Vagina (tissue), 2 donors: ENCODE measurements around the gene RBP5.

Experiments used
- POLR2A ChIP-seq, 2 donors: fragments of 450-650 bp; IDR thresholded peaks; one replicate each; pipeline ENCODE4 v1.6.1; 2017; ENCODE audit warnings: antibody characterized with exemption in 2 of 2, mild to moderate bottlenecking in 2 of 2, moderate library complexity in 2 of 2
- POLR2AphosphoS5 ChIP-seq, 2 donors: sonication (generic); formaldehyde crosslinking; IDR thresholded peaks; one replicate each; pipeline ENCODE4 v1.9.0; 2017; ENCODE audit warnings: antibody characterized with exemption in 2 of 2, mild to moderate bottlenecking in 2 of 2, low read depth in 1 of 2; ENCODE audit not compliant: insufficient read depth in 1 of 2
- TF ChIP-seq, protein P1 (sequence below), 3 experiments: fragments of 450-650 bp in 2 of 3; fragments of 200-600 bp in 1 of 3; sonication (generic) in 1 of 3; IDR thresholded peaks; one replicate each; pipeline ENCODE4 v1.5.1; 2017 to 2019; ENCODE audit warnings: antibody characterized with exemption in 3 of 3, mild to moderate bottlenecking in 2 of 3, moderate library complexity in 2 of 3

DNA sequence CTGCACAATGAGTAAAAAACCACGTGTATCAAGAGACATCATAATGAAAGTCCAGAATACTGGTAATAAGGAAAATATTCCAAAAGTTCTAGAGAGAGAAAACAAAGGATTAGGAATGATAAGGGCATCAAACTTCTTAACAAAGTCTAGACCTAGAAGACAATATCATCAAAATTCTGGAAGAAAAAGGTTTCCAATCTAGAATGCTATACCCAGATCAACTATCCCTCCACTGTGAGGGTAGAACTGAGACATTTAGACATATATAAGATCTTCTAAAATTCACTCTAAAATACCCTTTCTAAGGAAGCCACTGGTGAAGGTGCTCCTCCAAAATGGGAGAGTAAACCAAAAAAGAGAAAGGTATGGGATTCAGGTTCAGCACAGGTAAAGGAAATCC is 22.6 kb downstream of the RBP5 start:
- TF ChIP-seq POLR2A (IDR thresholded peaks at IDR 0.05) = no peak
- TF ChIP-seq, protein P1, sequence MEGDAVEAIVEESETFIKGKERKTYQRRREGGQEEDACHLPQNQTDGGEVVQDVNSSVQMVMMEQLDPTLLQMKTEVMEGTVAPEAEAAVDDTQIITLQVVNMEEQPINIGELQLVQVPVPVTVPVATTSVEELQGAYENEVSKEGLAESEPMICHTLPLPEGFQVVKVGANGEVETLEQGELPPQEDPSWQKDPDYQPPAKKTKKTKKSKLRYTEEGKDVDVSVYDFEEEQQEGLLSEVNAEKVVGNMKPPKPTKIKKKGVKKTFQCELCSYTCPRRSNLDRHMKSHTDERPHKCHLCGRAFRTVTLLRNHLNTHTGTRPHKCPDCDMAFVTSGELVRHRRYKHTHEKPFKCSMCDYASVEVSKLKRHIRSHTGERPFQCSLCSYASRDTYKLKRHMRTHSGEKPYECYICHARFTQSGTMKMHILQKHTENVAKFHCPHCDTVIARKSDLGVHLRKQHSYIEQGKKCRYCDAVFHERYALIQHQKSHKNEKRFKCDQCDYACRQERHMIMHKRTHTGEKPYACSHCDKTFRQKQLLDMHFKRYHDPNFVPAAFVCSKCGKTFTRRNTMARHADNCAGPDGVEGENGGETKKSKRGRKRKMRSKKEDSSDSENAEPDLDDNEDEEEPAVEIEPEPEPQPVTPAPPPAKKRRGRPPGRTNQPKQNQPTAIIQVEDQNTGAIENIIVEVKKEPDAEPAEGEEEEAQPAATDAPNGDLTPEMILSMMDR (IDR thresholded peaks at IDR 0.05) = no peak
- no peak for TF ChIP-seq POLR2AphosphoS5 (IDR thresholded peaks at IDR 0.05; ENCODE audit: insufficient read depth in 1 of 2, low read depth in 1 of 2)
